ENCODE measurements around the gene FGF18.

Gene FGF18

GRCh38 chr5:171425596-171426244 is 6.3 kb downstream of the FGF18 start:
- no peak for DNase-seq

GRCh38 chr5:171426266-171426665 is 6.8 kb downstream of the FGF18 start:
- no peak for DNase-seq

GRCh38 chr5:171426680-171427079 is 7.2 kb downstream of the FGF18 start:
- DNase-seq: no peak

- no peak for DNase-seq
These were observed 8.1 kb downstream of the FGF18 start for GRCh38 chr5:171427318-171428167.

- no peak for DNase-seq
These were observed 8.8 kb downstream of the FGF18 start for GRCh38 chr5:171428168-171428696.

DNA sequence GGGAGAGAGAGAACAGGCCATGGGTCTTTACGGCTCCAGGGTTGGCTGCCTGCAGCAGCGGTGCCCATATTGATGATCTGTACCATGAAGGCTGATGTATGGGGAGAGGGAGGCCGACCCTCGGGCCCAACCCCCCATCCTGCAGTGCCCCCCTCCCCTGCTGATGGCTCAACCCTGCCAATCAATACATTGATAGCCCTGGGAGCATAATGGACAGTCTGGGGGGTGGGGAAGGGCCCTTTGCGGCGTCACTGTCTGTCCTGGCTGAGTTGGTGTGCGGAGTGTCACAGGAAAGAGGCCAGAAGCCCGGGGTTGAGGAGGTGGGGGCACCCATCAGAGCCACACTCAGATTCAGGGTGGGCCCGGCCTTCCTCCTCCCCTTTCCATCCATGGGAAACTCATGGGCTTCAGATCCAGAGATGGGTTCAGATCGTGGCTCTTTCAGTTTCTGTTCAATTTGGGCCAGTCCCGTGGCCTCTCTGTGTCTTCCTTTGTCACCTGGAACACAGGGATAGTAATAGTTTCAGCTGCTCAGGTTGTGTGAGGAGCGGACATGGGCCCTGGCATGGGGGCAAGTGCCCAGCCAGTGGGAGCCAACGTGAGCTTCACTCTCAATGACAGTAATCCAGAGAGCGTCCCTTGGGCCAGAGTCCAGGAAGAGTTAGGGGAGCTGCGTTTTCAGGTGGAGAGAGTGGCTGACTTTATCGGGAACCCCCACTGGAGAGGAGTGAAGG is 9.5 kb downstream of the FGF18 start:
- DNase-seq: no peak

DNA sequence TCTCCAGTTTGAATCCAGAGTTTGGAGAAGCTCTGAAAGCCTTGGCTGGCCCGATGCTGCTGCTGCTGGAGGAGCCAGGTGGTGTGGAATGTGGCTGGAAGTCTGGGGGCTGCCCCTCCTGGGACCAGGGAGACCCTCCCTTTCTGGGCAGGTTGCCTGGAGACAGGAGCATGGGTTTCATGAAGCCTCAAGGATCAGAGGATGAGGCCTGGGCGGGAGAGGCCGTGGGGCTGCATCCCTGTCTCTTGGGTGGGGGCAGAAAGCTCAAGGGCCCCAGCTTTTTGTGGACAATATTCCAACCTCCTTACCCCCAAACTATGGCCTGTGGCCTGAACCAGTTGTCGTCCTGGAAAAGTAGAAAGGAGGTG is 10.1 kb downstream of the FGF18 start:
- DNase-seq: no peak

DNA sequence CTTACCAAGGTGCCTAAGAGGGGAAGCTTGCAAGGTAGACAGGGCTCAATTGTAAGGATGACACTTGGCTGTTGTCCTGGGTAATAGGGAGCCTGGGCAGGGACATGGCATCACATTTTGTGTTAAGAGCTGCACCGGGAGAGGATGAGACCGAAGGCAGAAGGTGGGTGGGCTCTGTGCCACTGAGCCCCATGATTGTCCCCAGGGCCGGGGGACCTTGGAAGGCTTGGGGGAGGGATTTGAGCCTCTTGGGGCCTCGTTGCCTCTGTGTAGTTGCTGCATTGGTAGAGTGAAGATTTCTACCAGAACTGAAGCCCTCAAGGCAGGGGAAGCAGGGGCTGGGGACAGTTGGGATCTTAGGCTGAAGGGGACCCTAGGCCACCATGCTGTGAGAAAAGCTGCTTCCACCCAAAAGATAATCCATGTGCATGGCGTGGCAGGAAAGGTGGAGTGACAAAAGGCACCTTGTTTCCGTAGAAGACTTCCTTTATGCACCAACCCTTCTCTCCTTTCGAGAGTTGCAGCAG is 11.9 kb downstream of the FGF18 start:
- no peak for DNase-seq

GRCh38 chr5:171432076-171432475 is 12.6 kb downstream of the FGF18 start:
- DNase-seq: no peak

DNA sequence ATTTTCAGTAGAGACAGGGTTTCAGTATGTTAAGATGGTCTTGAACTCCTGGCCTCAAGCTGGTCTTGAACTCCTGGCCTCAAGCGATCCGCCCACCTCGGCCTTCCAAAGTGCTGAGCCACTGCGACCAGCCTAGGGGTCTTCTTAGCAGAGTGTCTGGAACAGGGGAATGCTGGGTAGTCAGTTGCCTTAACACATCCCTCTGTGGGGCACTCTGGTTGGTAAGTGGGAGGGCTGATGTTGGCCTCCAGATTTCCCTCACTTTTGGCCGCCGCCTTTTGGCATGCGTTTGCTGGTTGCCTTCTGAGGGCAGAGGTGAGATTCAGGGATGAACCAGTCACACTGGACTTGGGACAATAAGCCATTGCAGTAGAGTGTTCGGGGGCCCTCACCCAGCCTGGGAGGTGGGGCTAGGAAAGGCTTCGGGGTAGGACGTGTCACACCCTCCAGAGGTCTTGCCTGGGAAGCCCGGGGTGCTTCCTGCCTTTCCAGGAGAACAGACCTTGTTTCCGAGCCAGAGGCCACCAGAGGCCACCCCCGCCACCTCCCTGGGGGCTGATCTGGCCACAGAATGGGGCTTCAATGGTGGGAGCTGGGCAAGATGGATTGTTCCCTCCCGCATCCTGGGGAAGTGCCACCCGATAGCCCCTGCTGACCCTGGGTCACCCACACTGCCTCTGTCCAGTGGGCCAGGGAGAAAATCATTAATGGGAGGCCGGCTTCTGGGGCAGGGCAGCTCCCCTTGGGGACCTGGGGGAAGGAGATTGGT is 13.3 kb downstream of the FGF18 start:
- DNase-seq: no peak

DNA sequence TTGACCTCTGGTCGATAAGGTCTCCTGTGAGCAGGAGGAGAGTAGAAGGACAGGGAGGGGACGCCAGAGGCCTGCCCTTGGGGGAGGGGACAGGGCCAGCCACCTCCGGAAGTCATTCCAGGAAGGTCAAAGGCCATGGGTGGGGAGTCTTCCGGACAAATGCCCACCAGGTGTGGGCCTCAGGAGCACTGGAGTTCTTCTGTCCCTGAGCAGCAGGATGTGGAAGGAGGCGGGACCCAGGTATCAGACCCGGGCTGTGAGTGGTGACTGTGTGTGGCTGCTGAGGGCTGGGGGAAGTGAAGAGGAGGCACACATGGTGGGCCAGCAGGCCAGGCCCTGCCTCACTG is 13.9 kb downstream of the FGF18 start:
- no peak for DNase-seq

- no peak for DNase-seq
These were observed 14.7 kb downstream of the FGF18 start for GRCh38 chr5:171433982-171434676.

- no peak for DNase-seq
These were observed 15.4 kb downstream of the FGF18 start for GRCh38 chr5:171434874-171435273.

DNA sequence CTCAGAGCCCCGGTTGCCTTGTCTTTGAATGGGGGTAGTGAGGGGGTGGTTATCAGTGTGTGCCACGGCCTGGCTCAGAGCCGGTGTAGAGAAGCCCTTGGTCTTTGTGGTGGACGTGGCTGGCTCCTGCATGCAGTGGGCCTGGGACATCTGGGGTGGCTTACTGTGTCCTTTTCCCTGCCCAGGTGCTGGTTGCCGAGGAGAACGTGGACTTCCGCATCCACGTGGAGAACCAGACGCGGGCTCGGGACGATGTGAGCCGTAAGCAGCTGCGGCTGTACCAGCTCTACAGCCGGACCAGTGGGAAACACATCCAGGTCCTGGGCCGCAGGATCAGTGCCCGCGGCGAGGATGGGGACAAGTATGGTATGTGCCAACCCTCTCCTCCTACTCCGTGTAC is 16.5 kb downstream of the FGF18 start:
- no peak for DNase-seq

DNA sequence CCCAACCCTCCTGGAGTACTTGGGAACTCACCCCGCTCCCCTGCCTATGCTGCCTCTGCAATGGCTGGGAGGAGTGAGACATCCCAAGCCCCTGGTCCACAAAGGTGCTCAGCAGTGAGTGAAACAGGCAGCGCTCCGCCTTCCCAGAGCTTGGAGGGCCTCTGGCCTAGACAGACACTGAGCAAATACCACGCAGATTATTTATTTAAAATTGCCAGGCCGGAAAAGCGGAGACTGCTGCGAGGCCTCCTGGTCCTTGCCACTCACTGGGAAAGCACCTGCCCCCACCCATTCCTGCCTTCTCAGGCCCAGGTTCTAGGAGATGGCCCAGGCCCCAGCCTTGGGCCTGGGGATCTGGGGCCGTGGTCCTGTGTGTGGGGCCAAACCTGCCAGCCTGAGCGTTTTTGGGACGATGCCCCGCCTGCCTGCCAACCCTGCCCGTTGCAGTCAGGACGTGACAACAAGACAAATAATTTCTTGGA is 17.4 kb downstream of the FGF18 start:
- DNase-seq: no peak

DNA sequence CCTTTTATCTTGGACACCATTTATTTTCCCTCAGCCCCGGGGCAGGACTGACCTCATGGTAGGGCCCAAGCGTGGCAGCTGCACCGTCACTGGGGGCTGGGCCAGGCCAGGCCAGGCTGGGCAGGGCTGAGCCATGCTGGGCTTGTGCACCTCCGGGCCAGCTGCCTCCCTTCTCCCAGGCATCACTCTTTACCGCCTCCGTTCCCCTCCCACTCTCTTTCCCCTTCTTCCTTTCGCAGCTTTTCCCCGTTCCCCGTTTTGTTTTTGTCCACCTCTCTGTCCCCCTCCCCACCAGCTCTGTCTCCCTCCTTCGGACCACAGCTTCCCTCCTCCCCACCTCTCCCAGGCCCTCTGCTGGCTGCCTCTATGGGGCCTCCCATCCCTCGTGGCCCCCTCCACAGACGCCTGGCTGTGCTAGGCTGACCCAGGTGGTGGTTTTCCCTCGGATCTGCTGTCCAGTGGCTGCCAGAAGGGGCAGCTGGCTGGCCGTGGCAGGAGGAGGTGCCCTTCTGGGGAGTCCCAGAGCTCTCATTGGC is 17.9 kb downstream of the FGF18 start:
- no peak for DNase-seq

DNA sequence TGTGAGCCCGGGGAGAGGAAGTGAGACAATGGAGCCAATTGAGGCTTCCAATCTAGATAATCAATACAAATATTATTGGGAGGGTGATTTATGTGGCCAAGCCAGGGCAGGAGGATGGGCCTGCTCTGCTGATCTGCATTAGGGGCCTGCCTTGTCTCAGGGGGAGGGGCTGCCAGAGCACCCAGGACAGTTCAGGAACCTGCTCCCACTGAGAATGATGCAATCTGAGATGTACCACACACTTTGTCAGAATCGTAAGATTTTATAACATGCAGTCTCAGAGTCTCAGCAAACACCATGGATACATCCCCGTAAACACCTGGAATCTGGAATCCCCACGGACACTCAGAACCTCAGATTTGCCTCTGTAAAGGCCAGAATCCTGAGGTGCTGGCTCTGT is 19.3 kb downstream of the FGF18 start:
- DNase-seq: no peak

DNA sequence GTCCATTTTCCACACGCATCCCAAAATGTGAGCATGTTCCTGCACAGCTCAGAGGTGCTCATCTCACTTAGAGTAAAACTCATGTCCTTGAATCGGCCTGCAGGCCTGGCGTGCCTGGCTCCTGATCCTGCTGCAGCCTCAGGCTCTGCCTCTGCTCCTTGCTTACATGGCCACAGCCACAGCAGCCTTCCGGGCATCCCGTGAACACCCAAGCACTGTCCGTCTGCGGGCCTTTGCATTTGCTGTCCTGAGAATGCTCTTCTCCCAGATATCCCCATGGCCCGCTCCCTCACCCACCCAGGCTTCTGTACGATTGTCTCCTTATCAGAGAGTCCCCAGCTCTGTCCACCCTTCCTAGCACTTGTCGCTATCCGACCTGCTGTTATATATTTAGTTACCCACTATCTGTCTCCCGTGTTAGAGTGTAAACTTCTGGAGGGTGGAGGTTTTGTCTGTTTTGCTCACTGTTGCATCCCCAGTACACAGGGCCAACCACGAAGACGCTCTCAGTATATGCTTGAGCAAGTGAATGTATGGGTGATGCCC is 21.9 kb downstream of the FGF18 start:
- DNase-seq: no peak

DNA sequence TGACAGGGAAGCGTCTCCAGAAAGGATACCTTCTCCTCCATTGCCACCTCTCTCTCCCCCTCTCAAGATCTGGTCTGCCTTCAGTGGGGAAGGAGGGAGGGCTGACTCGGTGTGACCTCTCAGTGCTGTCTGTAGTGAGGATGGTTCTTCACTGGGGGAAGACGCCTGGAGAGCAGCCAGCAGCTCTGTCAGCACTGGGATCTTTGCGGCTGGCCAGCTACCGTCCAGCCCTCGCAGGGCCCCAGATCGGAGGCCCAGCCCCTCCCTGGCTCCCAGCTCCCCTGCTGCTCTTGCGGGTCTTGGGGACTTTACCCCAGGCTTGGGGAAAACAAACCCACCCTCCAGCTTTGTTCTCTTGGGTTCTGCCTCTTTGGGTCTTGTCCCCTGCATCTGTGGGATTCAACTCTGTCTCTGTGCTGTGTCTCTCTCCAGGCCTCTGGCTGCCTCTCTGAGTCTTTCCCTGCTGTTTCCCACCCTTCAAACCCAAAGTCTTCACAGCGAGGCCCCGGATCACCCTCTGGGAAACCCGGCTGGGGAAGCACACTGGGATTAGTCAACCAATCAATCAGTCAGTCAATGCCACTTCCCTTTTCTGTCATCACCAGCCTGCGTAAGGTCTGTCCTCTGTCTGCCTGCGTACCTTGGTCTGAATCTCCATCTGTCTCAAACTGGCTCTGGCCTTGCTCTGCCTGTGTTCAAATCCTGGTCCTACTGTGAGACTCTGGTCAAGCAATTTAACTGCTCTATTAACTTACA is 23.0 kb downstream of the FGF18 start:
- DNase-seq: no peak

DNA sequence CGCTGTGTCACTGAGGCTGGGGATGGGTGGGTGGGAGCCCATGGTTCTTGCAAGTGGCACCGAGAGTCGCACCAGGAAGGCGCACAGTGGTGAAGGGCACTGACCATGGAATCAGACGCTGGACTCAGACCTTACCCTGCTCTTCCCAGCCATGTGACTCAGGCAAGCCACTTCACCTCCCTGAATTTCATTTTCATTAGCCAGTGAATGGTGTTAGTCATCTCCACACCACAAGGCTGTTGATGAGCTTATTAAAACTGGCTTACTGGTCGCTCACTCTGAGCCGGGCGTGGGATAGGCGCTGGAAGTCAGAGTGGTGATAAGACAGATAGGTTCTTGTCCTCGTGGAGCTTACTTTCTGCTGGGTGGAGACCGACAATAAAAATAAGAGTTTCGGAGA is 25.1 kb downstream of the FGF18 start:
- no peak for DNase-seq
